ENCODE data around the gene SEPTIN1.
A peak's percentile ranks its signal among the peaks of the same experiment; 100 is the strongest.
"Not testable (repeated sequence)": the region's sequence is repeated elsewhere in the genome, so short reads cannot be mapped to it uniquely, and the experiment has no call there.

SEPTIN1 gene

GRCh38 chr16:30401768-30402425 is 19.5 kb upstream of the SEPTIN1 start:
- DNase-seq: no peak

GRCh38 chr16:30399435-30400186 is 17.2 kb upstream of the SEPTIN1 start:
- DNase-seq: no peak

- DNase-seq: no peak
These were observed 16.5 kb upstream of the SEPTIN1 start for GRCh38 chr16:30398661-30399434.

- no peak for DNase-seq
These were observed 15.7 kb upstream of the SEPTIN1 start for GRCh38 chr16:30397776-30398660.

- DNase-seq: no peak
These were observed 14.7 kb upstream of the SEPTIN1 start for GRCh38 chr16:30397056-30397455.

GRCh38 chr16:30396627-30397026 is 14.3 kb upstream of the SEPTIN1 start:
- not testable (repeated sequence) for DNase-seq

- peak in 1 of 2 experiments; percentile 41 for DNase-seq
These were observed 13.7 kb upstream of the SEPTIN1 start for GRCh38 chr16:30395992-30396585.

GRCh38 chr16:30395155-30395991 is 13.0 kb upstream of the SEPTIN1 start, which contains the start of gene ZNF48:
Gene ZNF48 (plus strand): TSS chr16:30395420. CDS start chr16:30395795, 375 bp downstream.
- peak; percentile 65 to 76 for DNase-seq

- no peak for DNase-seq
These were observed 12.3 kb upstream of the SEPTIN1 start for GRCh38 chr16:30394592-30395154.

GRCh38 chr16:30383521-30383920 is 1.2 kb upstream of the SEPTIN1 start:
- DNase-seq: no peak

GRCh38 chr16:30381291-30382041 is 895 bp downstream of the SEPTIN1 start:
- no peak for DNase-seq

GRCh38 chr16:30380803-30381208 is 1.6 kb downstream of the SEPTIN1 start:
- no peak for DNase-seq

- no peak for DNase-seq
These were observed 2.1 kb downstream of the SEPTIN1 start for GRCh38 chr16:30380072-30380802.

- DNase-seq: no peak
These were observed 3.1 kb downstream of the SEPTIN1 start for GRCh38 chr16:30379158-30379783.

GRCh38 chr16:30378236-30379157 is 3.9 kb downstream of the SEPTIN1 start:
- DNase-seq: peak; percentile 83 to 91

- peak in 1 of 2 experiments; percentile 84 for DNase-seq
These were observed 4.5 kb downstream of the SEPTIN1 start for GRCh38 chr16:30377812-30378235.

GRCh38 chr16:30377050-30377811 is 5.1 kb downstream of the SEPTIN1 start:
- DNase-seq: peak in 1 of 2 experiments; percentile 50

Measured in SW 1271 (cell line).